ENCODE data around the gene RABEP1. TPM values are rescaled to one million over a fixed set of nuclear protein-coding genes. Genes with fewer than 3 reads are reported as not detected.

RABEP1 gene
- total RNA-seq, 2 donors from 2014 or later = 38.9 to 54.7 TPM

- H3K4me1 ChIP-seq (replicated peaks) = peaks cover 5% of the 10 kb centered on the region
- H3K36me3 ChIP-seq = no peaks in the 10 kb centered on the region
- no peaks in the 10 kb centered on the region for H3K9me3 ChIP-seq
- H3K4me3 ChIP-seq = no peak overlapping the region
- DNase-seq (ENCODE audit: low spot score) = no peak
- intact Hi-C loops (cut with DNase I) = no loop called here
- TF ChIP-seq POLR2AphosphoS5 (IDR thresholded peaks at IDR 0.05) (peak; percentile 38), CTCF (IDR thresholded peaks at IDR 0.05) (no peak)
- H3K27ac ChIP-seq = peak overlapping the region; percentile 31 to 42
- WGBS = 46% methylated on average over 1 of the region's 1 CpG
- no peaks in the 10 kb centered on the region for H3K27me3 ChIP-seq (replicated peaks; ENCODE audit: insufficient read depth)
Observed at GRCh38 chr17:5260542-5260941, 21.5 kb upstream of the RABEP1 start.

GRCh38 chr17:5262416-5262991 lies 19.6 kb upstream of the RABEP1 start:
- intact Hi-C loops (cut with DNase I) = no loop called here
- Histone ChIP-seq H3K4me3 (no peak overlapping the region), H3K27ac (peak overlapping the region; percentile 47 to 72), H3K9me3 (no peaks in the 10 kb centered on the region), H3K4me1 (replicated peaks) (peaks cover 5% of the 10 kb centered on the region), H3K27me3 (replicated peaks; ENCODE audit: insufficient read depth) (no peaks in the 10 kb centered on the region), H3K36me3 (no peaks in the 10 kb centered on the region)
- no peak for TF ChIP-seq POLR2A (IDR thresholded peaks at IDR 0.05)
- peak; percentile 66 for TF ChIP-seq POLR2AphosphoS5 (IDR thresholded peaks at IDR 0.05)
- no peak for TF ChIP-seq CTCF (IDR thresholded peaks at IDR 0.05)
- WGBS = 31% methylated on average over 2 of the region's 2 CpGs
- DNase-seq (ENCODE audit: low spot score) = no peak

GRCh38 chr17:5263441-5263840 lies 18.6 kb upstream of the RABEP1 start:
- TF ChIP-seq POLR2AphosphoS5 (IDR thresholded peaks at IDR 0.05) (peak; percentile 4), POLR2A (IDR thresholded peaks at IDR 0.05) (no peak)

GRCh38 chr17:5264893-5265292 lies 17.2 kb upstream of the RABEP1 start:
- peaks cover 1% of the 10 kb centered on the region for H3K4me1 ChIP-seq (replicated peaks)
- no peaks in the 10 kb centered on the region for H3K9me3 ChIP-seq
- no peaks in the 10 kb centered on the region for H3K27me3 ChIP-seq (replicated peaks; ENCODE audit: insufficient read depth)
- DNase-seq (ENCODE audit: low spot score) = no peak
- H3K36me3 ChIP-seq = no peaks in the 10 kb centered on the region
- 24% methylated on average over 3 of the region's 3 CpGs for WGBS
- no peak overlapping the region for H3K4me3 ChIP-seq
- intact Hi-C loops (cut with DNase I) = no loop called here
- no peak overlapping the region for H3K27ac ChIP-seq
- no peak for TF ChIP-seq CTCF (IDR thresholded peaks at IDR 0.05)
- TF ChIP-seq POLR2A (IDR thresholded peaks at IDR 0.05) = no peak
- TF ChIP-seq POLR2AphosphoS5 (IDR thresholded peaks at IDR 0.05) = no peak

More at GRCh38 chr17:5263441-5263840, 18.6 kb upstream of the RABEP1 start:
- DNase-seq (ENCODE audit: low spot score) = no peak
- Histone ChIP-seq H3K9me3 (no peaks in the 10 kb centered on the region), H3K4me1 (replicated peaks) (peaks cover 5% of the 10 kb centered on the region), H3K27ac (peak overlapping the region; percentile 44 to 72), H3K36me3 (no peaks in the 10 kb centered on the region), H3K4me3 (no peak overlapping the region), H3K27me3 (replicated peaks; ENCODE audit: insufficient read depth) (no peaks in the 10 kb centered on the region)
- WGBS = 61% methylated on average over 6 of the region's 6 CpGs
- intact Hi-C loops (cut with DNase I) = no loop called here

- no peak for DNase-seq (ENCODE audit: low spot score)
- H3K27me3 ChIP-seq (replicated peaks; ENCODE audit: insufficient read depth) = no peaks in the 10 kb centered on the region
- no peaks in the 10 kb centered on the region for H3K36me3 ChIP-seq
- no peak for TF ChIP-seq POLR2AphosphoS5 (IDR thresholded peaks at IDR 0.05)
- no peak for TF ChIP-seq CTCF (IDR thresholded peaks at IDR 0.05)
- TF ChIP-seq POLR2A (IDR thresholded peaks at IDR 0.05) = no peak
- 95% methylated on average over 4 of the region's 4 CpGs for WGBS
- no peak overlapping the region for H3K4me3 ChIP-seq
- no peak overlapping the region for H3K27ac ChIP-seq
- no peaks in the 10 kb centered on the region for H3K4me1 ChIP-seq (replicated peaks)
- no peaks in the 10 kb centered on the region for H3K9me3 ChIP-seq
- intact Hi-C loops (cut with DNase I) = no loop called here
Observed at GRCh38 chr17:5269241-5269960, 12.7 kb upstream of the RABEP1 start.

Measured in prostate gland (tissue), 2 donors.